Neural crest cell (in vitro differentiated cells): ENCODE results near the gene ATG7. TPM values are rescaled to one million over a fixed set of nuclear protein-coding genes. Genes with fewer than 3 reads are reported as not detected.

ENCODE experiments used
- DNase-seq: peaks from one replicate; pipeline ENCODE4 v3.0.0; 2021; ENCODE audit warnings: low read depth, mixed read lengths, low spot score
- H3K27ac Mint-ChIP-seq: one replicate; pipeline ENCODE4 v1.8.0; 2021; ENCODE audit warnings: mild to moderate bottlenecking, mixed read lengths; ENCODE audit not compliant: unreplicated experiment
- H3K27me3 Mint-ChIP-seq: 2 replicates; pipeline ENCODE4 v1.8.0; 2021; ENCODE audit warnings: low read depth, mild to moderate bottlenecking, mixed read lengths
- H3K36me3 Mint-ChIP-seq: 2 replicates; pipeline ENCODE4 v1.8.0; 2021; ENCODE audit warnings: low read depth, mild to moderate bottlenecking, mixed read lengths
- H3K4me1 Mint-ChIP-seq: 2 replicates; pipeline ENCODE4 v1.8.0; 2021; ENCODE audit warnings: mixed read lengths
- H3K4me3 Mint-ChIP-seq: one replicate; pipeline ENCODE4 v1.8.0; 2021; ENCODE audit warnings: mild to moderate bottlenecking, mixed read lengths
- H3K9me3 Mint-ChIP-seq: 2 replicates; pipeline ENCODE4 v1.8.0; 2021; ENCODE audit warnings: mixed read lengths
- CTCF ChIP-seq: fragments of 200-600 bp; sonication (generic); conservative IDR thresholded peaks from 2 replicates; pipeline ENCODE4 v1.5.0; 2021; ENCODE audit warnings: antibody characterized with exemption, mild to moderate bottlenecking
- total RNA-seq: library from RNA; stranded (reverse); gene quantifications from 2 replicates; pipeline ENCODE4 v1.2.1, GENCODE V29; 2021

ATG7 gene
- total RNA-seq, 1 donor from 2014 or later = 29.6 TPM

DNA sequence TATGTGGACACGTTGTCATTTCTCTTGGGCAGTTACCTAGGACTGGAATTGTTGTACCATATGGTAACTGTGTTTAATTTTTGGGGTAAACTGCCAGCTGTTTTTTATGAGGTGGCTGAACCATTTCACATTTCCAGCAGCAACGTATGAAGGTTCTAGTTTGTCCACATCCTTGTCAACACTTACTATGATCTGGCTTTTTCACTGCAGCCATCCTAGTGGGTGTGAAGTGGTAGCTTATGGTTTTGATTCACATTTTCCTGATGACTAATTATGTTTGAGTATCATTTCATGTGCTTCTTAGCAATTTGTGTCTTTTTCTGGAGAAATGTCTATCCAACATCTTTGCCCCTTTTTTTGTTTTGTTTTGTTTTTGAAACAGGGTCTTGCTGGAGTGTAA lies 275.3 kb downstream of the ATG7 start:
- no peak for DNase-seq
- no peak overlapping the region for H3K4me3 Mint-ChIP-seq
- TF ChIP-seq CTCF = no peak
- peaks cover 33% of the 10 kb centered on the region for H3K36me3 Mint-ChIP-seq
- no peak overlapping the region for H3K27ac Mint-ChIP-seq
- H3K27me3 Mint-ChIP-seq = no peaks in the 10 kb centered on the region
- H3K4me1 Mint-ChIP-seq = peaks cover 35% of the 10 kb centered on the region
- no peaks in the 10 kb centered on the region for H3K9me3 Mint-ChIP-seq

- H3K27me3 Mint-ChIP-seq = no peaks in the 10 kb centered on the region
- H3K4me3 Mint-ChIP-seq = no peak overlapping the region
- peaks cover 42% of the 10 kb centered on the region for H3K4me1 Mint-ChIP-seq
- H3K27ac Mint-ChIP-seq = no peak overlapping the region
- no peak for DNase-seq
- TF ChIP-seq CTCF = no peak
- peaks cover 39% of the 10 kb centered on the region for H3K36me3 Mint-ChIP-seq
- H3K9me3 Mint-ChIP-seq = no peaks in the 10 kb centered on the region
Observed at GRCh38 chr3:11548721-11549131, 276.5 kb downstream of the ATG7 start.

DNA sequence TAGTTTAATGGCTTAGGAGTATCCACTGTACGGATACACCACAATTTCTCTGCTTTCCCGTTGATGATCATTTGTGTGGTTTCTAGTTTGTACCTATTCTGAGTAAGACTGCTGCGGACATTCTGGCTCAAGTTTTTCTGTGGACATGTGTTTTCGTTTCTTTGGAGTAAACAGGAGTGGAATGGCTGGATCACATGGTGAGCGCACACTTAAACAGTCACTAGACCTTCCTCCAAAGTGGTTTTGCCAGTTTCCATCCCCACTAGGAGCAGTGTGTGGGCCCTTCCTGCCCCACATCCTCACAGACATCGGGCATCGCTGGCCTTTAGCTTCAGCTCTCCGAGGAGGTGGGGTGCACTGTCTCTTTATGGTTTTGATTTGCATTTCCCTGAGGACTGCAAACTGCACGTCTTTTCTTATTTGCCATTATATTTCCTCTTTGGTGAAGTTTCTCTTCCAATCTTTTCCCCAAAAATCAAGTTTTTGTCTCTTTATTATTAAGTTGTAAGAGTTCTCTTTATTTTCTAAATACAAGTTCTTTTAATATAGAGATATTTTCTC lies 277.5 kb downstream of the ATG7 start:
- no peaks in the 10 kb centered on the region for H3K27me3 Mint-ChIP-seq
- peaks cover 39% of the 10 kb centered on the region for H3K36me3 Mint-ChIP-seq
- peaks cover 41% of the 10 kb centered on the region for H3K4me1 Mint-ChIP-seq
- no peak overlapping the region for H3K4me3 Mint-ChIP-seq
- no peak for TF ChIP-seq CTCF
- no peaks in the 10 kb centered on the region for H3K9me3 Mint-ChIP-seq
- peak overlapping the region; percentile 75 for H3K27ac Mint-ChIP-seq
- DNase-seq = no peak

DNA sequence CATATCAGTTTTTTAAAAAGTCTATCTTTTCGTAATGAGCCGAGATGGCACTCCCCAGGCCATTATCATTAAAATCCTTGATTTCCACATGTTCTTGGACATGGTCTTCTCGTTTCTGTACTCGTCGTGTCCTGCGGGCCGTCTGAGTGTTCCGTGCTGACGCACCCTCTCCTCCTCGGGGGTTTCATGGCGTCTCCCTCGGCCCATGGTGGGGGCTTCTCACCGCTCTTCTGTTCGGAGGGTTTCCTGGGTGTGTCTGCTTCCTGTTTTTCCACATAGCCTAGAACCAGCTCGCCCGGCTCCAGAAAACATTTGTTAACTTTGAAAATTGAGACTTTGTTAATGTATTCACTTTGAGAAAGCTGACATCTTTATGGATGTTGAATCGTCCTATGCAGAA lies 278.8 kb downstream of the ATG7 start:
- TF ChIP-seq CTCF = no peak
- Mint-ChIP-seq H3K27ac (peak overlapping the region; percentile 69), H3K4me1 (peaks cover 44% of the 10 kb centered on the region), H3K36me3 (peaks cover 39% of the 10 kb centered on the region), H3K27me3 (no peaks in the 10 kb centered on the region), H3K4me3 (peak overlapping the region; percentile 14), H3K9me3 (no peaks in the 10 kb centered on the region)
- DNase-seq = no peak

GRCh38 chr3:11552289-11553264 lies 280.4 kb downstream of the ATG7 start:
- Mint-ChIP-seq H3K36me3 (peaks cover 35% of the 10 kb centered on the region), H3K9me3 (no peaks in the 10 kb centered on the region), H3K27me3 (no peaks in the 10 kb centered on the region), H3K27ac (no peak overlapping the region), H3K4me3 (peak overlapping the region; percentile 36), H3K4me1 (peaks cover 51% of the 10 kb centered on the region)
- no peak for TF ChIP-seq CTCF
- DNase-seq = no peak
